ENCODE measurements around the gene RRAD.

DNA sequence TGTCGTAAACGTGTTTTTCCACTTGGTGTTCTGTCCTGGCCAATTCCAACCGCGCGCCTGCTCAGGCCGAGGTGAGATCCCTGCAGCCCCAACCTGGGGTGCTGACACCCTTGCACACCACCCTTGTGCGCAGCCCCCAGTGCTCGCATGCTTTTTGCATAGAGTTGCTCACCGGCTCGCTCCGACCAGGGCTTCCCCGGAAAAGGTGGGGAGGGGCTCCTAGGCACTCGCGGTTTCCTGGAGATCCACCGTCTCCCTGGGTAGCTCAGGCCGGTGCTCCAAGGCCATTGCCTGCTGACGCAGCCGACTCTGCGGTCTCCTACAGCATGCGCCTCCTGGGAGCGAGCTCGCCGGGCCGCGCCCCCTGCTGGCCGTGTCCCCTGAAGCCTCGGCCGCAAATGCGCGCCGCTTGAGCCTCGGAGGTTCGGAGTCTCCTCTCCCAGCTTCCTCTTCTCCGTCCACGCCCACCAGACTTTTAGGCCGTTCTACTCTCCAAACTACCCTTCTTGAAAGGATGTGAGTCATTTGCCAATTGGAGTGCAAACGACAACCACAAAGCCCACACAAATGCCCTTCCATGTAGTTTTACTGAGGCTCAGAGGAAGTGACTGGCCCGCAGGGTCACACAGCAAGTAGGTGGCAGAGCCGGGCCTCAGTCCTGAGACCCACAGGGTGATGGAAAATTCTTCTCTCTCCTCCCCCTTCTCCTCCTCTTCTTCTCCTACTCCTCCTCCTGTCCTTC lies 52.2 kb downstream of the RRAD start:
- peak; percentile 87; the same call in 1 of the 2 replicates for TF ChIP-seq ZNF2 (tag by site-specific recombination; IDR thresholded peaks at IDR 0.05)
- TF ChIP-seq, protein P1, sequence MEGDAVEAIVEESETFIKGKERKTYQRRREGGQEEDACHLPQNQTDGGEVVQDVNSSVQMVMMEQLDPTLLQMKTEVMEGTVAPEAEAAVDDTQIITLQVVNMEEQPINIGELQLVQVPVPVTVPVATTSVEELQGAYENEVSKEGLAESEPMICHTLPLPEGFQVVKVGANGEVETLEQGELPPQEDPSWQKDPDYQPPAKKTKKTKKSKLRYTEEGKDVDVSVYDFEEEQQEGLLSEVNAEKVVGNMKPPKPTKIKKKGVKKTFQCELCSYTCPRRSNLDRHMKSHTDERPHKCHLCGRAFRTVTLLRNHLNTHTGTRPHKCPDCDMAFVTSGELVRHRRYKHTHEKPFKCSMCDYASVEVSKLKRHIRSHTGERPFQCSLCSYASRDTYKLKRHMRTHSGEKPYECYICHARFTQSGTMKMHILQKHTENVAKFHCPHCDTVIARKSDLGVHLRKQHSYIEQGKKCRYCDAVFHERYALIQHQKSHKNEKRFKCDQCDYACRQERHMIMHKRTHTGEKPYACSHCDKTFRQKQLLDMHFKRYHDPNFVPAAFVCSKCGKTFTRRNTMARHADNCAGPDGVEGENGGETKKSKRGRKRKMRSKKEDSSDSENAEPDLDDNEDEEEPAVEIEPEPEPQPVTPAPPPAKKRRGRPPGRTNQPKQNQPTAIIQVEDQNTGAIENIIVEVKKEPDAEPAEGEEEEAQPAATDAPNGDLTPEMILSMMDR (tag by site-specific recombination; IDR thresholded peaks at IDR 0.05) = peak; percentile 98
- TF ChIP-seq ZNF391 (tag by site-specific recombination; IDR thresholded peaks at IDR 0.05; ENCODE audit: borderline replicate concordance, low read depth) = no peak
- TF ChIP-seq HOXA7 (CRISPR knock-in tag; IDR thresholded peaks at IDR 0.05; ENCODE audit: borderline replicate concordance) = no peak
- no peak for TF ChIP-seq ZNF133 (tag by site-specific recombination; IDR thresholded peaks at IDR 0.05)
- TF ChIP-seq, protein P2, sequence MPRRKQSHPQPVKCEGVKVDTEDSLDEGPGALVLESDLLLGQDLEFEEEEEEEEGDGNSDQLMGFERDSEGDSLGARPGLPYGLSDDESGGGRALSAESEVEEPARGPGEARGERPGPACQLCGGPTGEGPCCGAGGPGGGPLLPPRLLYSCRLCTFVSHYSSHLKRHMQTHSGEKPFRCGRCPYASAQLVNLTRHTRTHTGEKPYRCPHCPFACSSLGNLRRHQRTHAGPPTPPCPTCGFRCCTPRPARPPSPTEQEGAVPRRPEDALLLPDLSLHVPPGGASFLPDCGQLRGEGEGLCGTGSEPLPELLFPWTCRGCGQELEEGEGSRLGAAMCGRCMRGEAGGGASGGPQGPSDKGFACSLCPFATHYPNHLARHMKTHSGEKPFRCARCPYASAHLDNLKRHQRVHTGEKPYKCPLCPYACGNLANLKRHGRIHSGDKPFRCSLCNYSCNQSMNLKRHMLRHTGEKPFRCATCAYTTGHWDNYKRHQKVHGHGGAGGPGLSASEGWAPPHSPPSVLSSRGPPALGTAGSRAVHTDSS (tag by site-specific recombination; IDR thresholded peaks at IDR 0.05) = peak; percentile 70
- peak; percentile 67 for TF ChIP-seq GLIS2 (tag by site-specific recombination; IDR thresholded peaks at IDR 0.05)
- no peak for TF ChIP-seq ZFP41 (tag by site-specific recombination; IDR thresholded peaks at IDR 0.05; ENCODE audit: borderline replicate concordance)
- no peak for TF ChIP-seq ZNF558 (tag by site-specific recombination; IDR thresholded peaks at IDR 0.05)
- no peak for TF ChIP-seq ZNF311 (tag by site-specific recombination; IDR thresholded peaks at IDR 0.05; ENCODE audit: borderline replicate concordance)
- TF ChIP-seq ZFP37 (tag by site-specific recombination; IDR thresholded peaks at IDR 0.05) = peak; percentile 76
- TF ChIP-seq ZNF174 (tag by site-specific recombination; IDR thresholded peaks at IDR 0.05) = no peak
- TF ChIP-seq YY1 (tag by site-specific recombination; IDR thresholded peaks at IDR 0.05) = no peak
- TF ChIP-seq, protein P3, sequence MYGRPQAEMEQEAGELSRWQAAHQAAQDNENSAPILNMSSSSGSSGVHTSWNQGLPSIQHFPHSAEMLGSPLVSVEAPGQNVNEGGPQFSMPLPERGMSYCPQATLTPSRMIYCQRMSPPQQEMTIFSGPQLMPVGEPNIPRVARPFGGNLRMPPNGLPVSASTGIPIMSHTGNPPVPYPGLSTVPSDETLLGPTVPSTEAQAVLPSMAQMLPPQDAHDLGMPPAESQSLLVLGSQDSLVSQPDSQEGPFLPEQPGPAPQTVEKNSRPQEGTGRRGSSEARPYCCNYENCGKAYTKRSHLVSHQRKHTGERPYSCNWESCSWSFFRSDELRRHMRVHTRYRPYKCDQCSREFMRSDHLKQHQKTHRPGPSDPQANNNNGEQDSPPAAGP (tag by site-specific recombination; IDR thresholded peaks at IDR 0.05) = peak; percentile 40; the same call in 1 of the 2 replicates

Measured in HEK293 (cell line).